ENCODE measurements around the gene CCDC136.

Gene CCDC136

DNA sequence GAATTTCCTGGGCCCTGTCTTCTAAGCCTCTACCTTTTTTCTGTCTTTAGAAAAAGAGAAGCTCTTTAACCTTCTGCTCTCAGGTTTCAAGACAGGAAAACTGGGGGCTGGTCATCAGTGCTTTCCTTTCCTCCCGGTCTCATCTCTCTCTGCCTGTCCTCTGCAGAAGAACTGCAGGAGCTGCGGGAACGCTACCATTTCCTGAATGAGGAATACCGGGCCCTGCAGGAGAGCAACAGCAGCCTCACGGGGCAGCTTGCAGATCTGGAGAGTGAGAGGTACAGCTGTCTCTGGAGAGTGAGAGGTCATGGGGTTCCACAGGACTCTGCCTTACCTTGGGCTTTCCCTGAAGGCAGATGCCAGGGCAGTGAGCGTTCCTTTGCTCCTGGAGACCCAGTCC lies 12.7 kb downstream of the CCDC136 start:
- DNase-seq, result no peak

DNA sequence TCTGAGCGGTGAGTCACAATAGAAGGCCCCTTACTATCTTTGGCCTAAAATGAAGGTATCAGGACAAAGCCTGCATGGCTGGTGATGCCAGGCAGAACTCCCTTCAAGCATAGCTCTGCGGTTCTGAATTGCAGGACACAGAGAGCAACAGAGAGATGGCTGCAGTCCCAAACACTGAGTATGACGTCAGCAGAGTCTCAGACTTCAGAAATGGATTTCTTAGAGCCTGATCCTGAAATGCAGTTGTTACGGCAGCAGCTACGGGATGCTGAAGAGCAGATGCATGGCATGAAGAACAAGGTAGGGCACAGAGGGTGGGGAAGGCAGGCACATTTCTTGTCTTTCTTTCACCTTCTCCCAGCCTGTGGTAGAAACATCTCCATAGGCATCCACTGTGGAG lies 13.5 kb downstream of the CCDC136 start:
- DNase-seq, result no peak

DNA sequence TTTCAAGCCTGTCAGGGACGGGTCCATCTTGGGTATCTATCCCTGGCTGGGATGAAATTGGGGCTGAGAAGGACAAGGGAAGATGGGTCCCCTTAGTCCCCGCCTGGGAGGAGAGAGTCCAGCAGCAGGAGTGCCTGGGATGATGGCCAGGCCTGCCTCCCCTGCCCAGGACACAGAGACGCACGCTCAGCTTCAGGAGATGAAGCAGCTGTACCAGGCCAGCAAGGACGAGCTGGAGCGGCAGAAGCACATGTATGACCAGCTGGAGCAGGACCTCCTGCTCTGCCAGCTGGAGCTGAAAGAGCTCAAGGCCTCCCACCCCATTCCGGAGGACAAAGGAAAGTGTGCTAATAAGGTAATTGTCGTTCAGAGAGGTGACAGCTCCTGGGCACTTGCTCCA lies 15.4 kb downstream of the CCDC136 start:
- DNase-seq, result no peak

DNA sequence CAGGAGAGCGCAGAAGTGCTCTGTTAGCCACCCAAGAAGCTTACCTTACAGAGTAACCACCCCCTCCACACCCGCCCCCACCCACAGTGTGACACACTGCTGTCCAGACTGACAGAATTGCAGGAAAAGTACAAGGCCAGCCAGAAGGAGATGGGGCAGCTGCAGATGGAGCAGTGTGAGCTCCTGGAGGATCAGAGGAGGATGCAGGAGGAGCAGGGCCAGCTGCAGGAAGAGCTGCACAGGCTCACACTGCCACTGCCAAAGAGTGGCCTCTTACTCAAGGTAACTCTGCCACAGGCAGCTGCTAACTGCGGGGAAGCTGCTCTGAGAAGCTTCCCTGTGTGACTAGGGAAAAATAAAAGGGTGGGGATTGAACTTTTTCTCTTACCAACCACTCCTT lies 17.6 kb downstream of the CCDC136 start:
- DNase-seq, result no peak

DNA sequence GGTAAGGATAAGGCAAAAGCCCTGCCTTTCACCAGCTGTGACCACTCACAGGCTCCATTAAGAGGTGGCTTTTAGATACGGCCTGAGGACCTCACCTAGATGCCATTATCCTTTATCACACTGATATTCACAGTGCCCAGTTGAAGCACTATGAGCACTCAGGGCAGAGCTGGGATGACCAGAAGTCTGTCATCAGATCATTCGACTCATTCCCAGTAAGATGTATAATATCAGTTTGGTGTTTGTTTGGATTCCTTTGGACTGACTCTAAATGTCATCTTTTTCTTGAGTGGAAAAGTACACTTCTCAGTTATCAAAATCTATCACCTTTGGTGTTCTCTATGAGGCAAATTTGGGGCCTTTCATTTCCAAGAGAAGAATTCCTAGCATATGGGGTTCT lies 18.7 kb downstream of the CCDC136 start:
- no peak for DNase-seq

DNA sequence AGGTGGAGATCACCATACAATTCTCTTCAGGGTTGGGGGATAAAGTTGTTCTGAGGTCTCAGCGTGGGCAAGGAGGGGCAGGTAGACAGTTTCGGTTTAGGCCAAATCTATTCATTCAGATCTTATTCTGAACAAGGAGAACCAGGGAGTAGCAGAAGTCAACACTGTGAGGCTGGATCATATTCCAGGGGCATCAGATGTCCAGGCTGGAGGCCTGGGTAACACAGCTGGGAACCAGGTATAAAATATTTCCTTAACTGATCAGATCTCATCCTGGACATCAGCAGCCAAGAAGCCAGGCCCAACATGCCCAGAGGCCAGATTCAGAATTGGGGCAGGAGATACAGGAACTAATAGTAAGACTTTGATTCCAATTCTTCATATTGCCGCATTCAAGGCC lies 19.2 kb downstream of the CCDC136 start:
- DNase-seq, result no peak

DNA sequence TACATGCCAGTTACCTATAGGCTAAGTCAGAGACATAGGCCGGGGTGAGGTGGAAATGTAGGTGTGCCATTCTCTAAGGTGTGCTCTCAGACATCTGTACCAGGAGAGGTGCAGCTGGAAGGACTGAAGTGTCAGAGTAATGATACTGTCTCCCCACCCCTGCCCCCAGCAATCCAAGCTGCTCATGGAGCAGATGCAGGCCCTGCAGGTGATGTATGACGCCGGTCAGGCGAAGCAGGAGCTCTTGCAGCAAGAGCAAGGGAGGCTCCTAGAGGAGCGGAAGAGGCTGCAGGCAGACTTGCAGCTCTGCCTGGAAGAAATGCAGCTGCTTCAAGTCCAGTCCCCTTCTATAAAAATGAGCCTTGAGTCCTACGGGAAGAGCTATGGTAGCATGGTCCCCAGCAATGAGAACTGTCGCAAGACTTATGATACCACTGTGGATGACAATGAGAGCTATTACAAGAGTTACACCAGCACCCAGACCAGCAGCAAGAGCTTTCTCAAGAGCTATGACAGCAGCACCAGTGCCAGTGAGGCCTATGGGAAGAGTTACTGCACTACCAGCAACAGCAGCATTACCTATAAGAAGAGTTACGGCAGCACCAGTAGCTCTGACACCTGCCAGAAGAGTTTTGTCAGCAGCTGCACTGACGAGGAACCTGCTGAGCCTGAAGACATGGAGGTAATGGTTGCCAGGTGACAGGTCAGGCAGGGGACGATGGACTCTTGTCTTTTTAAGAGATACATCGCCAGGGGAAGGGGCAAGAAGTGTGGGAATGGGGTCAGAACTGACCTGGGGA lies 20.1 kb downstream of the CCDC136 start:
- no peak for DNase-seq

DNA sequence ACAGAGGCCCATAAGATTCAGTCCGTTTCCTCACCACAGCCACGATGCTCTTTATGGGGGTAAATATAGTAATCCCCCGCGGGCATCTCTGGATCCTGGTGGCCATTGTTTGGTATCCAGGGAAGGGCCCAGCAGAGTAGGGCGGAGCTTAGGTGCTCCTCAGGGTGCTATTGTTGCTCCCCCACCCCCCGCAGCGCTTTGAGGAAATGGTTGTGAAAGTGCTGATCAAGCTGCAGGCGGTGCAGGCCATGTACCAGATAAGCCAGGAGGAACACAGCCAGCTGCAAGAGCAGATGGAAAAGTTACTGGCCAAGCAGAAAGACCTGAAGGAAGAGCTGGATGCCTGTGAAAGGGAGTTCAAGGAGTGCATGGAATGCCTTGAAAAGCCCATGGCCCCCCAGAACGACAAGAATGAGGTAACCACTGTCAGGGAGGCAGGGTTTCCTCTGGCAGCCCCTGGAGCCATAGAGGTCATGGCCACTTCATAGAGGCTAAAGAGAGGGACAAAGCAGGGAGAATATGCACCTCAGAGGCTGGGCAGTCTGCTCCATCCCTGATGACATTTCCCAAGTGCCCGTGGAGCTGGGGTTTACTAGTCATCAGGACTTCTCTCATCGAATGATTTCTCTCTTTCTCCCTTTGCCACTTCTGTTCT lies 20.9 kb downstream of the CCDC136 start:
- DNase-seq, result peak in 5 of 58 donors; percentile 16 to 30 (median 23)

DNA sequence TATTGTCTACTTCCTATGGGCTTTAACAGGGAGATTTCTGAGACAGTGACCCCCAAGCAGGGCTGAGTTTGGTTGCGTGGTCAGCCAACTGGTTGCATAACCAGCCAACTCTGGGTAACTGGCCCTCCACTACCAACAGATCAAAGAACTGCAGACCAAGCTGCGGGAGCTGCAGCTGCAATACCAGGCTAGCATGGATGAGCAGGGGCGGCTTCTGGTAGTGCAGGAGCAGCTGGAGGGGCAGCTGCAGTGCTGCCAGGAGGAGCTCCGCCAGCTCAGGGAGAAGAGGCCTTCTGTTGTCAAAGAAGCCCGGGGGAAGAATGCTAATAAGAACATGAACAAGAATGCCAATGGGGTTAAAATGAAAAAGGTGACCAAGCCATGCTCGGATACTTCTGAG lies 22.7 kb downstream of the CCDC136 start:
- peak in 37 of 58 donors; percentile 9 to 79 (median 45) for DNase-seq

DNA sequence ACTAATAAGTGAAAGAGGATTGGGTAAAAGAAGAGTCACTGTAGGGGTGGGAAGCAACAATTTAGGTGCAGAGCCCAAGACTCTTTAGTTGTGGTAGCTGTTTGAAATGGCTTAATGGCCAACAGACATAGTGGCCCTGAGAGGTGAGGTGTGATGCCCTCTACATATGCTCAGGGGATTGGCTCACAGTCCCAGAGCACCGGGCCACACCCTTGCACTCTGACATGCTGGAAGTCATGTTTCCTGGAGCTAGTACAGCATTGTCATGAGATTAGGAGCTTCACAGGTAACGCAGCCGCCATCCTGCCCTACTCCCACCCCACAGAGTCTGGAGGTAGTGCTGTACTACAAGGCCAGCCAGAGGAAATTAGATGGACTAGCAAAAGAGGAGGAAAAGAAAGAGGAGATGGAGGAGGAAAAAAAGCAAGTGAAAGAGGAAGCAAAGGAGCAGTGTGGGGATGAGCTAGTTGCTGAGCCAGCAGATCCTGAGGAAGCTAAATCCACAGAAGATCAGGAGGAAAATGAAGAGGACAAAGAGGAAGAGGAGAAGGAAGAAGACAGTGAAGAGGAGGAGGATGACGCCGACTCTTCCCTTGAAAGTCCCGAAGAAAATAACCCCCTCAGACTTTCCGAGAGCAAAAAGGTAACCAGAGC lies 23.6 kb downstream of the CCDC136 start:
- no peak for DNase-seq

DNA sequence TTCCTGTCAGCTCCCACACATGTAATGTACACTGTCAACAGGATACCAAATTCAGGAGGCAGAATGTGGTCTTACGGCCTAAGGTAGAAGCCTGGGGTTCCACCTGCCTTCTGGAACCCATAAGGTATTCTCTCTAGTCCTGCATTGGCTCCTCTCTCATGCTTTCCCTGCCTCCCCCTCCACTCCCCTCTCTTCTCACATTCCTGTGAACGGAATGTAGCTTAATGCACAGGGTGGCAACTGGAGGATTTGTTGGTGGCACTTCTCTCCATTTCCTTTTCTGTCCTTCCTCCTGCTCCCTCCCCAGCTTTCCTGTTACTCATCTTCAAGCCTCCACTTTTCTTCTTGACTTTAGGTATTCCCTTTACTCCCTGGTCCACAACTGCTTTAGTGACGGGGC lies 26.9 kb downstream of the CCDC136 start:
- DNase-seq, result no peak

DNA sequence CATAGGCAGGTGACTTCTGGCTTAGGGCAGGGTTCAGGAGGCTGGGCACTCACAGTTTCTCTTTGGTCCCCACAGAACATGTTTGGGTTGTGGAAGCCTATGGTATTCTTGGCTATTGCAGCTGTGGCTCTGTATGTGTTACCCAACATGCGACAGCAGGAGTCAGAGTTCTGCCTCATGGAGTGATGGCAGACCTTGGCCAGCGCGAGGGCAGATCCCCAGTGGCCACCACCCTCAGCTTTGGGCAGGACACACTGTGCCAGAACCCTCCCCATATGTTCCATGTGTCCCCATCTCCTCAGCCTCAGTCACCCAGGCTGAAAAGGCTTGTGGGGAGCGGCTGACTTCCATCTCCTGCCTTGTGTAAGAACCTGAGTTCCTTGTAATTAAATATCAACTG lies 30.0 kb downstream of the CCDC136 start:
- no peak for DNase-seq

DNA sequence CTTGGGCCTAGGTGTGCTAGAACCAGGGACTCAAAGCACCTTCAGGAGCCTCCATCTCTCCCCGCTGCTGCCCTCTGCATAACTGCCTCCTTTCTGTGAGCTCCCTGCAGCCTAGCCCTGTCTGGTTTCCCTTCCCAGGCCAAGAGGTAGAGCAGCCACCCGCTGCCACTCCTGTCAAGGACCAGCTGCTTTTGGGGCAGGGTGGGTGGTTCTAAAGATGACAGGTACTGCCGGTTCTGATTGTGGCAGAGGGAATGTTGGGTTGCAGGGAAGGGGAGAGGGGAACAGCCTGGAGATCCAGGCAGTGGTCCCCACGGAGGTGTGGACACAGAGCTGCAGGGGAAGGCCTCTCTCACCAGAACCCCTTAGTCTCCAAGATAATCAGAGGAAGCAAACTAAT lies 34.7 kb downstream of the CCDC136 start:
- DNase-seq, result no peak

DNA sequence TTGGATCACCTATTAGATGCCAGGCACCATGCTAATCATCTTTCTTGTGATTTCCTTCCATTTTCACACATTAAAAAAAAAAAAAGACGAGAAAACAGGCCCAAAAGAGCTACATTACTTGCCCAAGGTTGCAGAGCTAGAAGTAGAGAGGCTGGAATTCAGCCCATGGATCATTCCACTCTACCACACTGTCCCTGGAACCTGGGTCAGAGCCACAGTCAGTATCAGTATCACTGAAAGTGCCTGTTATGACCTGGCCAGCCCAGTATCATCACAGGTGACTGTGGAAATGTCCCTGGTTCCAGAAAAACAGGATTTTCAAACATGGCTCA lies 35.1 kb downstream of the CCDC136 start:
- no peak for DNase-seq

DNA sequence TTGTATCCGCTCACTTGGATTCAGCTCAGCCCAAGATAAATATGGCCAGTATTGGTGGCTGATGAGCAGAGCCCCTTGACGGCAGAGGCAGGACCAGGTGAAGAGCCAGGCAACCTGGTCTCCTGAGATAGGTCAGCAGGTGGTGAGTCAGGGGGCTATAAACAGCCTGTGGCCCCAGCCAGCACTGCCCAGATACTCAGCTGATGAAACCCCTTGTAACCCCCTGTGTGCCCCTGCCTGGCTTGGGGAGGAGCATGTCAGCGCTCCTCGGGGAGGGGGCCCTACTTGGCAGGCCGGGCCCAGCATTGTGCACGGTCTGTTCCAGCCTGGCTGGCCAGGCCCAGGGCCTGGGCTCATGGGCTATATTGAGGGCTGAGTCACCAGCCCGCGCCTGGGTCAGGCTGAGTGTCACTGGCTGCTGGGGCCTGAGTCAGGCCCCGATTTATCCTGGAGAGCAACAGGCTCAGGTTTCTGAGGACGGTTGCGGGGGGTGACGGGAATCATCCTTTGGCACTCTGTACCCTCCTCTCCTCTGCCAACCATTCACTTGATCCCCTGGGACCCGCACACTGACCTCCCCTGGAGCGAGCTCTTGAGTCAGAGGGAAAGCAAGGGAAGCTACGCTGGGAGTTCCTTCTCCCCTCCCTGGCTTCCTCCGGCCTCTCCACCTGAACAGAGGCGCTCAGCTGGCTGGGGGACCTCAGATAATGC lies 35.6 kb downstream of the CCDC136 start:
- DNase-seq, result peak in 4 of 58 donors; percentile 21 to 45 (median 35)

DNA sequence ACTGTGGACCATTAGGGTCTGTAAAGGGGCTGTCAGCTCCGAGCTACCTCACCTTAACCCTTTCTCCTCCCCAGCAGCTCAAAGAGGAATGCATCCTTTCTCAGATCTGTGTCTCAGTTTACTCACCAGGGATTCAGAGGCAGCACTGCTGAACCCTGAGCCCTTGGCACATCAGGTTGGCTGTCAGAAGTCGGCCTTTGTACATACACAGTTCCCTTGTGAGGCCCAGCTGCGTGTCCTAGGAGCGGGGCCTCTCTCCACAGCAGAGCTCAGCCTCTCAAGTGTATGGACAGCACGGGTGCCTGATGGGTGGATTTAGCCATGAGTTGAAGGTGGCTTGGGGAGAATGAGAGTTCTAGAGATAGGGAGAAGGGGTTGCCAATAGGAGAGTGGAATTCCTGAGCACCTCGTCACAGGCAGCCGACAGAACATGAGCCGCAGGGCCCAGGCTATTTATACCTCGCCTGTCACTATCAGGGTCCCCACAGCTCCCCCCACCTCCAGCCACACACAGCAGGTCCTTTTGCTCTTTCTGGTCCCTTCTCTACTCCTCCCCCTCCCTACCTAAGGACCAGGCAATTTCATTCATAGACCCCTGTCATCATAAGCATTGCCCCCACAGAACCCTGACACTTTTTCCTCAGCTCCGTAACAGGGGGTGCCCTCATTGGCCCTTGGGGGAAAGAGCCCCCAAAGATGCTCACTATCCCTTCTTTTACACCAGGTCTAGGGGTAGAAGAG lies 36.4 kb downstream of the CCDC136 start:
- no peak for DNase-seq

DNA sequence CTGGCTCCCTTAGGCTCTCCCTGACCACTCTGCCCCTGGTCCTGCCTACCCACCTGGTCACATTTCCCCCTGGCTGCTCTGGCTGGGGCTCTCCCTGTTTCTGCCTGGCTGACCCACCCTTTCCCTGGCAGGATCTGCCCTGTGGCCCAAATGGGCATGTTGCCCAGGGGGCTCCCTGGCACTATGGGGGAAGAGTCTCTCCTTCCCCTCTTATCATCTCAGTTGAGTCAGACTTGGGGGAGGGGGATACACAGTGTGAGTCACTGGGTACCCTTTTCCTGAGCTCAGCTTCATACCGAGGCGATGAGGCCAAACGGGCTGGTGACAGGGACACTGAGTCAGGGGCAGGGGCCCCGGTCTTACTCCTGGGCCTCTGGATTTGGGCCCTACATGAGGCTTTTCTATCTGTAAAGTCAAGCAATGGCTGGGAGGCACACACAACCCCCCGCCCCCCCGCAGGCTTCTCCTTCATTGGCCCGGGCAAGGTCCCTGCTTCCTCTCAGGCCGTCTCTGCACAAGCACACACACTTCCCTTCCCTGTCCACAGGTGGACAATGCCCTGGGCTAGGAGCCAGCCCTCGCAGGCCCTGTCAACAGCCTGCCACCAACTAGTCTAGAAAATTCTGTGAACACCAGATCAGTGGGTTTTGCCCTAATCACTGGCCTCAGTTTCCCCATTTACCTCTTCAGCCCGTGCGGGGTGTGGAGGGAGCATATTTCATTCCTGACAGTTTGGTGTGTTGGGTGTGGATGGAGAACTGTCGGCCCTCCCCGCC lies 37.8 kb downstream of the CCDC136 start:
- peak in 1 of 58 donors; percentile 17 for DNase-seq

DNA sequence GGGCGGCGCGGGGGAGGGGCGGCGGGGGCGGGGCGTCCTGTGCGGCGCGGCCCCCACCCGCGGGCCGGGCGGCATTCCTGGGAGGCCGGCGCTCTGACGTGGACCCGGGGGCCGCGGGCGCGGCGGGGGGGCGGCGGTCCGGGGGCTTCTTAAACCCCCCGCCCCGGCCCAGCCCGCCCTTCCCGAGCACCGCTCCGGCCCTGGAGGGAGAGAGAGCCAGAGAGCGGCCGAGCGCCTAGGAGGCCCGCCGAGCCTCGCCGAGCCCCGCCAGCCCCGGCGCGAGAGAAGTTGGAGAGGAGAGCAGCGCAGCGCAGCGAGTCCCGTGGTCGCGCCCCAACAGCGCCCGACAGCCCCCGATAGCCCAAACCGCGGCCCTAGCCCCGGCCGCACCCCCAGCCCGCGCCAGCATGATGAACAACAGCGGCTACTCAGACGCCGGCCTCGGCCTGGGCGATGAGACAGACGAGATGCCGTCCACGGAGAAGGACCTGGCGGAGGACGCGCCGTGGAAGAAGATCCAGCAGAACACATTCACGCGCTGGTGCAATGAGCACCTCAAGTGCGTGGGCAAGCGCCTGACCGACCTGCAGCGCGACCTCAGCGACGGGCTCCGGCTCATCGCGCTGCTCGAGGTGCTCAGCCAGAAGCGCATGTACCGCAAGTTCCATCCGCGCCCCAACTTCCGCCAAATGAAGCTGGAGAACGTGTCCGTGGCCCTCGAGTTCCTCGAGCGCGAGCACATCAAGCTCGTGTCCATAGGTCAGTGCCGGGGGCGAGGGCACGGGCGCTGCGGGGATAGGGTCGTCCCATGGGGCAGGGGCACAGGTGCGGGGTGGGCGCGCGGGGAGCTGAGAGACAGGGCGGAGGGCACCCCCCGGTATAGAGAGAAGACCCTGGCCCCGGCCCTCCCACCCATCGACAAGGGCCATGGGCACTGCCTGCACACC lies 38.7 kb downstream of the CCDC136 start, which contains the start of gene FLNC:
TSS of gene FLNC (plus strand) at position 176 of the 947 bp plus-strand sequence. CDS start at position 408, 232 bp downstream.
- DNase-seq, result peak in 3 of 58 donors; percentile 41 to 51 (median 42)

Measured in anterior cingulate cortex (tissue), 58 donors.